SJCRH30 (cell line): ENCODE results near the gene WASF1. TPM values are rescaled to one million over a fixed set of nuclear protein-coding genes. Genes with fewer than 3 reads are reported as not detected.

Experiments used
- DNase-seq, 2 experiments: peaks; one replicate each; pipeline ENCODE4 v3.0.0-alpha.2; 2015 to 2020
- H3K27ac ChIP-seq: fragments of 250-450 bp; sonication (Bioruptor Pico); 2 replicates; pipeline ENCODE4 v1.5.1; 2020; ENCODE audit warnings: mild to moderate bottlenecking, moderate library complexity
- H3K27me3 ChIP-seq: fragments of 250-450 bp; sonication (Bioruptor Pico); 2 replicates; pipeline ENCODE4 v1.5.1; 2020; ENCODE audit warnings: mild to moderate bottlenecking, moderate library complexity
- H3K36me3 ChIP-seq: fragments of 250-450 bp; sonication (Bioruptor Pico); 2 replicates; pipeline ENCODE4 v1.5.1; 2020; ENCODE audit warnings: mild to moderate bottlenecking, moderate library complexity
- H3K4me1 ChIP-seq: fragments of 250-450 bp; sonication (Bioruptor Pico); 2 replicates; pipeline ENCODE4 v1.5.1; 2020; ENCODE audit warnings: mild to moderate bottlenecking, moderate library complexity
- H3K4me3 ChIP-seq: fragments of 250-450 bp; sonication (Bioruptor Pico); 2 replicates; pipeline ENCODE4 v1.5.1; 2020; ENCODE audit warnings: mild to moderate bottlenecking, moderate library complexity
- H3K9me3 ChIP-seq: fragments of 250-450 bp; sonication (Bioruptor Pico); replicated peaks from 2 replicates; pipeline ENCODE4 v1.5.1; 2020; ENCODE audit warnings: mild to moderate bottlenecking, moderate library complexity
- total RNA-seq: library from RNA; depleted of rRNA; stranded (reverse); fragments of >200 nt; shearing (Covaris generic); gene quantifications from 2 replicates; pipeline ENCODE4 v1.2.3, GENCODE V29; 2014; rRNA removed

Gene WASF1
- 34.0 and 34.9 TPM in 2 replicates for total RNA-seq

DNA sequence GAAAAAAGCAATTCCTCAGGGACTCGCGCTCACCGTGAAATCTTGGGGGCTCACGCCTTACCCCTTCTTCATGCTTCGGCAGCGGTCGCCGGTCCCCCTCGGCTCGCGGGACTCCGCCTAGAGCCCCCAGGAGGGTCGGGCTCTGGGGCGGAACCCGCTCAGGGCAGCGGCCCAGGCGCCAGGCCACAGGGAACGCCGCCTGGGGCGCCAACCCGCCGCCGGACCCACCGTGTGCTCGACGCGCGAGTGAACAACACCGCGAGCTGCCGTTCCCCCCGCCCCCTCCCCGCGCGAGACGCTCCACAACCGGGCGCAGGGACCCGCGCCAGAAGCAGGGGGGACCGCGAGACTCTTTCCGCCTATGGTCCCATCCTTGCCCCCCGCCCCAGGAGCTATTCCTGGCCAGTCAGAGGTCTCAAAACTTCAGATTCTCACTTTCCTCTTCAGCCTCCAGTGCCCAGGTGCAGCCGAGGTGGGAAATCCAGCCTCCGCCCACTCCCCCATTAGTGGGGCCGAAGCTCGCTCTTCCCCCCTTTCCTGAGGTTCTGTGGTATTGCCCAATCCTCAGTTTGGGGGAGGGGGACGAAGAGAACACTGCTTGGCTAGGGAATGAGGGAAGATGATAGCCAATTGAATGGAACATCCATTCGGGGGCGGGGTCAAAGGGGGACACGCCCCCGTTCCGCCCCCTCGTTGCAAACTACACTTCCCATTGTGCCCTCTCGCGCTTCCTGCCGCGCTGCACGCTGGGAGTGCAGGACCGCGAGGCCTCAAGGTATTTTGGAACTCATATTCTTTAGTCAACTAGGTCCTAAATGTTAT is at the start of gene WASF1:
Gene WASF1 (minus strand): TSS at position 265 of the 822 bp plus-strand sequence. CDS start 52,069 bp downstream, outside the sequence.
- H3K27me3 ChIP-seq = no peaks in the 10 kb centered on the region

GRCh38 chr6:110226261-110226660 is 46.8 kb upstream of the WASF1 start:
- DNase-seq = no peak
- H3K4me3 ChIP-seq = no peak overlapping the region
- H3K27ac ChIP-seq = no peak overlapping the region
- no peaks in the 10 kb centered on the region for H3K9me3 ChIP-seq
- H3K36me3 ChIP-seq = peaks cover 14% of the 10 kb centered on the region
- no peaks in the 10 kb centered on the region for H3K4me1 ChIP-seq
- no peaks in the 10 kb centered on the region for H3K27me3 ChIP-seq

More for the DNA sequence above, at the start of gene WASF1:
- peak within 1 kb of the TSS; percentile 79 for H3K4me3 ChIP-seq
- H3K36me3 ChIP-seq = no peaks in the 10 kb centered on the region
- H3K4me1 ChIP-seq = no peaks in the 10 kb centered on the region
- no peaks in the 10 kb centered on the region for H3K9me3 ChIP-seq
- peak within 1 kb of the TSS; percentile 99 for H3K27ac ChIP-seq
- peak; percentile 95 to 98 for DNase-seq

GRCh38 chr6:110221738-110222137 is 42.3 kb upstream of the WASF1 start:
- Histone ChIP-seq H3K4me3 (no peak overlapping the region), H3K9me3 (no peaks in the 10 kb centered on the region), H3K27me3 (no peaks in the 10 kb centered on the region), H3K36me3 (peaks cover 25% of the 10 kb centered on the region), H3K4me1 (no peaks in the 10 kb centered on the region), H3K27ac (no peak overlapping the region)
- DNase-seq = no peak

GRCh38 chr6:110217266-110217665 is 37.8 kb upstream of the WASF1 start:
- H3K9me3 ChIP-seq = no peaks in the 10 kb centered on the region
- no peak overlapping the region for H3K4me3 ChIP-seq
- H3K27me3 ChIP-seq = no peaks in the 10 kb centered on the region
- H3K36me3 ChIP-seq = peaks cover 36% of the 10 kb centered on the region
- H3K4me1 ChIP-seq = no peaks in the 10 kb centered on the region
- DNase-seq = no peak
- no peak overlapping the region for H3K27ac ChIP-seq

DNA sequence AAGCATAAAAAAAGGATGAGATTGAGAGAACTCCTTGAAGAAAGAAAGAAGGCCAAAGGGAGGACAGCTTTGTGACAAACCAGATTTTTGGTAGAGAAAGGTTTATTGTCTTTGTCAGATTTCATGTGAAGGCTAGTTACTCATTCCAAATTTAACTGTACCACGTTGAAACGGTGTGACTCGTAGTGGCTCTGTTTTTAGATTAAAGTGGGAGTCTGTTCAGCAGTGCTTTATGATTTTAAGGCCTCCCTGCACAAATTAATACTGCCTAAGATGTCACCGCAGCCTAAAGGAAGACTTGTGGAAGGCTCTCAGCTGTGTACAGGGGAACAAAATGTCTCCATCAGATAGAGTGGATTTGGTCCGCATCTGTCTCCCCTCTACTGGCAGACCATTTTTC is 36.7 kb upstream of the WASF1 start:
- Histone ChIP-seq H3K27me3 (no peaks in the 10 kb centered on the region), H3K4me3 (no peak overlapping the region), H3K36me3 (peaks cover 41% of the 10 kb centered on the region), H3K4me1 (no peaks in the 10 kb centered on the region), H3K27ac (no peak overlapping the region), H3K9me3 (no peaks in the 10 kb centered on the region)
- no peak for DNase-seq

DNA sequence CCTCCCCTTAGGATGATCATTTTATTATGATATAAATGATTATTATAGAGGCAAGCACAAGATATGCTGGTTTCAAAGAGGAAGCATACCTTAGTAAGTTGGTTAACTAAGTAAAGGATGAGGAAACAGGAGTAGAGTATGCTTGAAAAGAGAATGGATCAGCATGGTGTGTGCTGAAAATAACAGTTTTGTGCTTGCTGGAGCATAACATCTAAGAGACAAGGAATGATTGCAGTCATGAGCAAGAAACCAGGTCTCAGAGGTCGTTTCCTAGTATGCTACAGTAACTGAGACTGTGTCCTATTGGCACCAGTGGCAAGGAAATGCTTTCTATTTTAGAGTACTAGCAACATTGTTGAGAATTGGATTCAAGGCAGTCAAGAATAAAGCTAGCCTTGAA is 34.9 kb upstream of the WASF1 start:
- Histone ChIP-seq H3K36me3 (peaks cover 32% of the 10 kb centered on the region), H3K9me3 (no peaks in the 10 kb centered on the region), H3K27me3 (no peaks in the 10 kb centered on the region), H3K4me3 (no peak overlapping the region), H3K4me1 (no peaks in the 10 kb centered on the region), H3K27ac (no peak overlapping the region)
- no peak for DNase-seq

DNA sequence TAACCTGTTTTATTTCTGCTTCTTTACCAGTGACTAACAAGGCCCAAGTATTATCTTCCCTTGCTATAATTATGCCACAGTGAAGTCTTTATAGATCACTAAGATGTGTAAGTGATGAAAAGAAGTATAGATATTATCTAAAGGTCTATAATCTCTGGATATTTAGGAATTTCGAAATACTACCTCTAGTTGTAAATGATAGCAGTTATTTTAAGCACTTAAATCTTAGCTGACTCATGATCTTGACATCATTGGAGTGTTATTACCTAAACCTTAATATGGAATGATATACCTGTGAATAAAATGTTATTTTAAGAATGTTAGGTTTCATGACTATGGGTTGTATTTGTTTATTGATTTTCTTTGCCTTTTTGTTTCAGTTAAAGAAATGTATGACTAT is 32.3 kb upstream of the WASF1 start:
- no peaks in the 10 kb centered on the region for H3K9me3 ChIP-seq
- no peaks in the 10 kb centered on the region for H3K27me3 ChIP-seq
- H3K4me1 ChIP-seq = no peaks in the 10 kb centered on the region
- no peak overlapping the region for H3K4me3 ChIP-seq
- no peak overlapping the region for H3K27ac ChIP-seq
- no peak for DNase-seq
- H3K36me3 ChIP-seq = peaks cover 38% of the 10 kb centered on the region

GRCh38 chr6:110207652-110208051 is 28.2 kb upstream of the WASF1 start:
- no peaks in the 10 kb centered on the region for H3K27me3 ChIP-seq
- no peak overlapping the region for H3K4me3 ChIP-seq
- H3K27ac ChIP-seq = no peak overlapping the region
- no peaks in the 10 kb centered on the region for H3K4me1 ChIP-seq
- peaks cover 27% of the 10 kb centered on the region for H3K36me3 ChIP-seq
- no peaks in the 10 kb centered on the region for H3K9me3 ChIP-seq
- DNase-seq = no peak

- Histone ChIP-seq H3K27ac (no peak overlapping the region), H3K9me3 (no peaks in the 10 kb centered on the region), H3K4me3 (no peak overlapping the region), H3K27me3 (no peaks in the 10 kb centered on the region), H3K36me3 (no peaks in the 10 kb centered on the region; the same call in none of the 2 replicates), H3K4me1 (no peaks in the 10 kb centered on the region)
- no peak for DNase-seq
Measured at GRCh38 chr6:110201151-110201884, 21.8 kb upstream of the WASF1 start.

DNA sequence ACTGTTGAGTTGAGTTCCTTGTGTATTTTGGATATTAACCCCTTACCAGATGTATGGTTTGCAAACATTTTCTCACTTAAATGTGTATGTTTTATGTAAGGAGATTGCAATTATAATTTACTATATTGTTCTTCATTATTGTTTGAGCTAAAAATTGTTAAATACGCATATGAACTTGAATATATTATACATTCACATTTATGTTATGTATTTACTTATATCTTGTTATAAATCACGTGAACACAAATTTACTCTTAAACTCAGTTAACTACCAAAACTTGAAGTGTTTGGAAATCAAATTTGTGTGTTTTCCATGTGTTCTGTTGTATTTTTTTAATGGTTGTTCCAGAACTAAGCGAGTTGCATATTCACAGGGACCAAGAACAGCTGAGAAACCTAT is 19.1 kb upstream of the WASF1 start:
- Histone ChIP-seq H3K4me3 (no peak overlapping the region), H3K36me3 (peaks cover 9% of the 10 kb centered on the region), H3K27ac (no peak overlapping the region), H3K9me3 (no peaks in the 10 kb centered on the region), H3K4me1 (no peaks in the 10 kb centered on the region), H3K27me3 (no peaks in the 10 kb centered on the region)
- DNase-seq = no peak

- Histone ChIP-seq H3K4me1 (no peaks in the 10 kb centered on the region), H3K36me3 (peaks cover 9% of the 10 kb centered on the region), H3K27ac (no peak overlapping the region), H3K9me3 (no peaks in the 10 kb centered on the region), H3K27me3 (no peaks in the 10 kb centered on the region), H3K4me3 (no peak overlapping the region)
- DNase-seq = no peak
Measured at GRCh38 chr6:110196874-110197273, 17.4 kb upstream of the WASF1 start.

- H3K4me1 ChIP-seq = no peaks in the 10 kb centered on the region
- no peaks in the 10 kb centered on the region for H3K27me3 ChIP-seq
- H3K36me3 ChIP-seq = peaks cover 9% of the 10 kb centered on the region
- no peak for DNase-seq
- H3K27ac ChIP-seq = no peak overlapping the region
- H3K9me3 ChIP-seq = no peaks in the 10 kb centered on the region
- no peak overlapping the region for H3K4me3 ChIP-seq
Measured at GRCh38 chr6:110195639-110196038, 16.2 kb upstream of the WASF1 start.

- Histone ChIP-seq H3K27ac (no peak overlapping the region), H3K4me1 (no peaks in the 10 kb centered on the region), H3K36me3 (peaks cover 12% of the 10 kb centered on the region), H3K9me3 (no peaks in the 10 kb centered on the region), H3K4me3 (no peak overlapping the region), H3K27me3 (no peaks in the 10 kb centered on the region)
- DNase-seq = no peak
Measured at GRCh38 chr6:110191477-110191876, 12.0 kb upstream of the WASF1 start.

DNA sequence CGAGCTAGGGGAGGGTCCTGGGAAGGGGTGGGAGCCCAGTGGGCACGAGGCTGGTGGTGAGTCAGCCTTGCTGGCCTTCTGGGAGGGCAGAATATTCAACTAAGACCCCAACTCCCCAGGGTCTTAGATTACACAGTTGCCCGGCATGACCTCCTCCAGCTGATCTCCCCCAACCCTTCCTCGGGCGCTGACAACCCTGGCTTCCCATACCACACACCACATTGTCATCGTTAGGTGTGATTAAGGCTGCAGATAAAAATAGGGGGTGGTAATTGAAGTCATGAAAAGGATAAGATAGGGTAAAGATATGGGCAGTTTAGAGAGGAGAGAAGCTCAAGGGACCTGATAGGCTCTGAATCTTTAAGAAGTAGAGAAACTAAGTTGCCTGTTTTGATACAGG is 11.3 kb upstream of the WASF1 start:
- no peaks in the 10 kb centered on the region for H3K9me3 ChIP-seq
- peaks cover 14% of the 10 kb centered on the region for H3K36me3 ChIP-seq
- no peak overlapping the region for H3K4me3 ChIP-seq
- no peak for DNase-seq
- H3K27ac ChIP-seq = no peak overlapping the region
- no peaks in the 10 kb centered on the region for H3K4me1 ChIP-seq
- H3K27me3 ChIP-seq = no peaks in the 10 kb centered on the region

DNA sequence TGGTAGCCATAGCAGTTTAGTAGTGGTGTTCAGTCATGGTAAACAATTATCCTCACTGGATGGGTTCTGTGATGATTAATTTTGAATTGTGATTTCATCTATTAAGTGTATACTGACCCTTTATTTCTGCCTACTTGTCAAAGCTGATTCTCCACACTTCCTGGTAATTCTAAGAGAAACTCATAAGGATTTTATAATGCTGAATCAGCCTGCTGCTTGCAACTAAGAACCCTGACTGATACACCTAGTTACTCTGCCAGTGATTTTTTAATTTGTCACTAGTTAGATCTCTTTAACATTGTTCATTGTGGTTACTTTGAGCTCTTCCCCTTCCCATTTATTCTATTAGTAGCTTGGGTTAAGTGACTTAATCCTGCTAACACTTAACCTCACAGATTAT is 9.3 kb upstream of the WASF1 start:
- no peaks in the 10 kb centered on the region for H3K27me3 ChIP-seq
- DNase-seq = no peak
- no peak overlapping the region for H3K4me3 ChIP-seq
- H3K9me3 ChIP-seq = no peaks in the 10 kb centered on the region
- no peak overlapping the region for H3K27ac ChIP-seq
- H3K4me1 ChIP-seq = no peaks in the 10 kb centered on the region
- peaks cover 5% of the 10 kb centered on the region for H3K36me3 ChIP-seq
